Stimulated activated naive CD4-positive, alpha-beta T cell (primary cell): ENCODE data around the gene TMEM234.
A peak's percentile ranks its signal among the peaks of the same experiment; 100 is the strongest.
"Not testable (repeated sequence)": the region's sequence is repeated elsewhere in the genome, so short reads cannot be mapped to it uniquely, and the experiment has no call there.

ENCODE experiments used
- DNase-seq, 6 experiments: peaks; one replicate each; lab custom pipeline; 2025; lab: John Stamatoyannopoulos, UW

The TMEM234 gene

DNA sequence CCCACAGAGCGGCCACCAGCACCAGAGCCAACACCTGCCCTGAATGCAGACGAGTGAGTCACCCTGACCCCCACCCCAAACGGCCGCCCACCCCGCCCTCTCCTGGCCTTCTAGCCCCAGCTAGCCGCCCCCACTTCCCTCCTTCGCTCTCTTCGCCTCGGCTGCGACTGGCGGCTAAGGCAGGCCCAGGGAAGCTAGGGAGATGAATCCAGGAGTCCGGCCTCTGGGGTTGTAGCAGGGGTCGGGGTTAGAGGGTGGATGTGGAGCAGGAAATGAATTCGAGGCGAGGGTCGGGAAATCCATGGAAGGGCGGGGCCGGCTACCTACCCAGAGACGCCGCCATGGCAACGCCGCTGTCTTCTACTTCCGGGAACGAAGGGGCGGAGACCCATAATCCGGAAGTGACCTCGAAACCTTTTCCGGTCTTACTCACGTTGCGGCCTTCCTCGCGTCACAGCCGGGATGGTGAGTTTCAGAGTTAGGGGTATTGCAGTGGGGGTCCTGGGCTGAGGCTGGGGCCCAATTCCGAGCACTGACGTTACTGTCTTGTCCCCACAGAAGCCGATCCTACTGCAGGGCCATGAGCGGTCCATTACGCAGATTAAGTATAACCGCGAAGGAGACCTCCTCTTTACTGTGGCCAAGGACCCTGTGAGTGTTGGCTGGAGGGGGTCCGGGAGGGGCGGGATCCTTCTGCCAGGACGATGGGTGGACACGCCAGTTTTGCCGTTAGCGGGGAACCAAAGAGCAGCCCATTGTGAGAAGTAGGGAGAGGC lies at the start of gene TMEM234, which contains the start of gene EIF3I:
TMEM234 (minus strand) TSS at position 374 of the 776 bp plus-strand sequence; CDS start at position 343, 31 bp downstream.
EIF3I (plus strand) TSS at position 428 of the 776 bp plus-strand sequence; CDS start at position 463, 35 bp downstream.
- DNase-seq = peak; percentile 80 to 90 (median 88)

DNA sequence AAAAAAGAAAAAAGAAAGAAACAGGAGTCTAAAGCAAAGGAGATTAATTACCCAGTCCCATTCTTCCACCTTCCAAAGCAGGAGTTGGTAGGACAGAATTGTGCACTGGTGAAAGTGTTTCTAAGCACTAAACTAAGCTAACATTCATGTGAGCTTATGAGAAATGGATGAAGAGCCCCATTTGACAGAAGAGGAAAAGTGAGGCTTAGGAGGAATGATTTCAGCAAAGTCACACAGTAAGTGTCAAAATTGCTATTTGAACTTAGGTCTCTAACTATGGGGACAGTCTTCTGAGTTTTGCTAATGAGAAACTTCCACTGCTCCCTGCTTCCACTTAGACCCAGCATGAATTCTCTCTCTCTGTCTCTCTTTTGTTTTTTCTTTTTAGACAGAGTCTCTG lies 47.6 kb upstream of the TMEM234 start:
- DNase-seq = no peak

DNA sequence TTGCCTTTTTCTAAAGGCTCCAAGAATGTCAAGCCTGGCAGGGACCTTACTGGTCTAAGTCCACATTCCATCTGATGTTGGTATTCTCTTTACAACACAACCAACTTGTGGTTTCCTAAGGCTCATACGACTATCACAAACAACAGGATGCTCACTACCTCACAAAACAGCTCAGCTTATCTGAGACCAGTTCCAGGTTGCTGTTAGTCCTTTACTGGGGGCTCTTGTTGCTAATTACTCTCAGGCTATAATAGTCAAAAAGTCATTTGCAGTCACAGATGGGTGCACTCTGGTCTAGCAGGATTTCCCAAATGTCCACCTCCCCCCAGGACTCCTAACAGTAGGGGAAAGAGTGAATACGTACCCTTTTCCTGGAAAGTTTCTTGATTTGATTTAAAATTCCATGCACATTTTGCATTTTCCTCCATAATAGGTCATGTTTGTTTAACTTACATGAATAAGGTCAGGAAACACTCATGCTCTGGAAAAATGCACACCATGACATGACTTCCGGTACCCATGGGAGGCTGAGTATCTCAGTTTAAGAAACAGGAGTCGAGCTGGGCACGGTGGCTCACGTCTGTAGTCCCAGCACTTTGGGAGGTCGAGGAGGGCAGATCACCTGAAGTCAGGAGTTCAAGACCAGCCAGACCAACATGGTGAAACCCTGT lies 44.9 kb upstream of the TMEM234 start:
- peak in 4 of 6 experiments; percentile 19 to 50 (median 34) for DNase-seq

- no peak for DNase-seq
Measured at GRCh38 chr1:32265846-32266245, 43.7 kb upstream of the TMEM234 start.

GRCh38 chr1:32263744-32264143 lies 41.6 kb upstream of the TMEM234 start:
- peak in 3 of 6 experiments; percentile 46 to 57 (median 50) for DNase-seq

GRCh38 chr1:32263236-32263593 lies 41.1 kb upstream of the TMEM234 start:
- DNase-seq = not testable (repeated sequence)

DNA sequence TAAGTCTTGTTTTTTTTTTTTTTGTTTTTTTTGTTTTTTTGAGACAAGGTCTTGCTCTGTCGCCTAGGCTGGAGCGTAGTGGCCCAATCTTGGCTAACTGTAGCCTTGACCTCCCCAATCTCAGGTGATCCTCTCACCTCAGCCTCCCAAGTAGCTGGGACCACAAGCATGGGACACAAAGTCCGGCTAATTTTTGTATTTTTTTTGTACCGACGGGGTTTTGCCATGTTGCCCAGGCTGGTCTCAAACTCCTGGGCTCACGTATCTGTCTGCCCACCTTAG lies 35.0 kb upstream of the TMEM234 start:
- DNase-seq = no peak

DNA sequence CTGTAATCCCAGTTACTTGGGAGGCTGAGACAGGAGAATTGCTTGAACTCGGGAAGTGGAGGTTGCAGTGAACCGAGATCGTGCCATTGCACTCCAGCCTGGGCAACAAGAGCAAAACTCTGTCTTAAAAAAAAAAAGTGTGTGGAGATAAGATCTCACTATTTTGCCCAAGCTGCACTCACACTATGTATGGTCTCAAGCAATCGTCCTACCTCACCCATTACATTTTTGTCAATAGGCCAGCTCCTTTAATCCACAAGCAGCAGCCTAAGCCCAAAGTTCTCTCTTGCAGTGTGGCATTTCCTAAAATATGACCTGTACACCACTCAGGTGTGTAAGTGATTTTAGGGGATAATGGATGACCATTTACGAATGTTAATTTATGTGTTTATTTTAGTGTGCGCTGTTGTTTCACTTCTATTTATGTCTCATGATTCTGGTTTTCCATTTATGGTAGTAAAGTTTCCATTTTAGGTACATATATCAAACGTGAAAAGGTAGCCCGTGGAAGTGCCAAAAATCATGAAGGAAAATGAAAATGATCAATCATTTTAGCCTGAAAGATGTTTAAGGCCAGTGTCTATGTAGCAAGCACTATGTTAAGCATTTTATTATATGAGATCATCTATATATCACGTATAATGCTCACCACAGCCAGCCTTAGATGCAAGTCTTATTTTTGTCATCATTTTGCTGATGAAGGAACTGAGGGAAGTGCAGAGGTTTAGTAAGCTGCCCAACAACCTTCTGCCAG lies 34.5 kb upstream of the TMEM234 start:
- peak in 1 of 6 experiments; percentile 20 for DNase-seq

GRCh38 chr1:32255072-32256071 lies 33.2 kb upstream of the TMEM234 start:
- DNase-seq = peak in 5 of 6 experiments; percentile 19 to 56 (median 39)

GRCh38 chr1:32250893-32251716 lies 29.0 kb upstream of the TMEM234 start, which contains the start of gene LCK:
Gene LCK, plus strand, starts transcription at chr1:32251265. Its CDS starts 23,065 bp downstream, at chr1:32274330.
- peak; percentile 33 to 67 (median 56) for DNase-seq

DNA sequence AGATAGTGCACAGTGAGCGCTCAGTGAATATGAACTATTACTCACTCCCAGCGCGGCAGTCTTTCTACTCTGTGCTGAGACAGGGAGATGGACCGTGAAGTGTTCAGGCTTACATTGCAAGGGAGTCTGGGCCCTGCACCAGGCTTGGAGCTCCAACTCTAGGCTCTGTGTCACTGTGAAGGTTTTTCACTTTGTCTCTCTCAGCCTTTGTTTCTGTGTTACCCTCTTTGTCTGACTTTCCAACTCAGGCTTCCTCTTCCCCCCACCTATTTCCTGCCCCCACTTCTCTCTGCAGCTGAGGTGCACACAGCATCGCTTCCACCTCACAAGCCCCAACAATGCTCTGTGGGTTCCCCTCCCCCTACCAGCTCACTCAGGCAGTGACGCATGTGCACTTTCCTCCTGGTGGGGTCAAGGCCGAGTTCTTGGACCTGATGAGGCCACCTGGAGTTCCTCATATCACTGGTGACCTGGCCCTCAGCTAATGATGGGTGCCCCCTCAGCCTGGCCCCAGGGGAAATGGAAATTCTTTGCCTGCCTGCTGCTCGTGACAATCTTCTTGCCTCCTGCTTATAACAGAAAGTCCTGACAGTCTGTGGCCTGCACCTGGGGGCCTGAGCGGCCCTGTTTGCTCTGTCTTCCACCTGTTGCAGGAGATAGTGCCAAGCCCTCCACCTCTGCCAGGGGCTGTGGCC lies 27.8 kb upstream of the TMEM234 start:
- peak; percentile 71 to 90 (median 84) for DNase-seq

DNA sequence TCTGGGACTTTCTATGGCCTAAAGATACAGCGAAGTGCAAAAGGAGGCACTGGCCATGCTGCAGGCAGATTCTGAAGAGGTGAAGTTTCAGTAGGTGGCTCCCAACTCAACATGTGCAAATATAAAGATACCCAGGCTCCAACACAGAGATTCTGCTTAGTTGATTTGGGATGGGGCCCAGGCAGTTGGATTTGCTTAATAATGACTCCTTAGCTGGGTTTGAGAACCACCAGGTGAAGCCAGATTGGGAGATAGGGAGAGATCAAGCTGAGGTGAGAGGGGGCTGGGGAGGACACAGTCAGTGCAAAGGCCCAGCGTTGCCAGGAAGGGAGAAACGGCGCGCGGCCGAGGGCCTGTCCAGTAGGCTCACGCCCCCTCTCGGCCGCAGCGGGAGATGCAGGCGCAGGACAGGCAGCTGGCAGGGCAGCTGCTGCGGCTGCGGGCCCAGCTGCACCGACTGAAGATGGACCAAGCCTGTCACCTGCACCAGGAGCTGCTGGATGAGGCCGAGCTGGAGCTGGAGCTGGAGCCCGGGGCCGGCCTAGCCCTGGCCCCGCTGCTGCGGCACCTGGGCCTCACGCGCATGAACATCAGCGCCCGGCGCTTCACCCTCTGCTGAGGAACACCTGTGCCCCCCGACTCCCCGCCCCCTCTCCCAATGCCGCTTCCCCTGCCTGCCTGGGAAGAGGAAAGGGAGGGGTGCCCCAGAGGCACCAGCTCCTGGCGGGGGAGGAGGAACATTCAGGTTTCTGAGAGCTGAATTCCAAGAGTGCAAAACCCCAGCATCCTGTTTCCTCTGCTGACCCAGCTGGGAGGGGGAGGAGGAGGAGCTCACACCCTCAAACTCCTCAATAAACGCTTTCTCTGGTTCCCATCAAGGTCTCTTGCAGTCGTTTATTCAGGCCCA lies 26.1 kb upstream of the TMEM234 start:
- peak; percentile 32 to 70 (median 52) for DNase-seq

GRCh38 chr1:32247452-32247851 lies 25.3 kb upstream of the TMEM234 start:
- no peak for DNase-seq

- DNase-seq = no peak
Measured at GRCh38 chr1:32246888-32247273, 24.7 kb upstream of the TMEM234 start, which contains the start of gene FAM167B. Gene FAM167B, plus strand, starts transcription at chr1:32247222. Its CDS starts 200 bp downstream, at chr1:32247422.

- no peak for DNase-seq
Measured at GRCh38 chr1:32242341-32242851, 20.2 kb upstream of the TMEM234 start.

DNA sequence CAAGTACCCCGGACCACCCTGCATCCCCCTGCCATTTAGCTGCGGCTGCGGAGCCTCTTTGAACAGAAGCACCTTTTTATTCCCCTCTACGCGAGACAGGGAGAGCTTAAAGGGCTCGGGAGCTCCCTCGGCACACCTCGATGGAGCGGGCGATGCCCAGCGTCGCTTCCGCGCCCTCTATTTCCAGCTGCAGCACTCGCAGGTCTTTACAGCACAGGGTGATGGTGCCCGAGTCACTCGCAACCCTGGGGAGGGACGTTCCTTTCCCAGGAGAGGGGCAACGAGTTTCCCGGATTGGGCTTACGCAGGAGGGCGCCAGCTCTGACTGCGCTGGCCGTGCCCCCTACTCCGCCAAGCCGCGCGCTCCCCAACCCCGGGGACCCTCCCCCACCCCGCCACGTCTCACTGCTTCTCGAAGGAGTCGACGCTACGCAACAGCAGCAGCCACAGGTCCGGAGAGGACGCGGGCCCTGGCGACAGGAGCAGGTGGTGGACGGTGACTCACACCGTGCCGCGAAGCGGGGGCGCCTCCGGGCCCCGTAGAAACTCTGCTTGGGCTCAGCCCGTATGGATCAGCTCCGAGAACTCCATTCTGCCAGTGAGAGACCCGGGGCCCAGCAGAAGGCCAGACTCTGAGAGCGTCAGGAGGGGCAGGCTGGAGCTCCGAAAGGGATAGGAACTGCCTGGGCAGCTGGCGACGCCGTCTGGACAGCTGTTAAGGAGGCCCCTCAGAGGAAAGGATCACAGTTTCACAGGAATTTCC lies 19.0 kb upstream of the TMEM234 start:
- DNase-seq = peak in 5 of 6 experiments; percentile 15 to 68 (median 40)

- DNase-seq = peak; percentile 31 to 69 (median 54)
Measured at GRCh38 chr1:32240140-32240951, 18.2 kb upstream of the TMEM234 start.
